Measurements from ENCODE around the gene RASAL2.

- TF ChIP-seq CTCF (IDR thresholded peaks at IDR 0.05; ENCODE audit: insufficient read depth, low read depth, low read length) (no peak), EZH2 (IDR thresholded peaks at IDR 0.05; ENCODE audit: insufficient read depth, low read length) (no peak)
Observed at GRCh38 chr1:178166429-178167024, 72.6 kb downstream of the RASAL2 start.
